Measurements from ENCODE around the gene CAB39L. TPM values are rescaled to one million over a fixed set of nuclear protein-coding genes. Genes with fewer than 3 reads are reported as not detected.

CAB39L gene
- total and polyA plus RNA-seq, 10 donors = 1.6 to 7.5 (median 5.9) TPM

DNA sequence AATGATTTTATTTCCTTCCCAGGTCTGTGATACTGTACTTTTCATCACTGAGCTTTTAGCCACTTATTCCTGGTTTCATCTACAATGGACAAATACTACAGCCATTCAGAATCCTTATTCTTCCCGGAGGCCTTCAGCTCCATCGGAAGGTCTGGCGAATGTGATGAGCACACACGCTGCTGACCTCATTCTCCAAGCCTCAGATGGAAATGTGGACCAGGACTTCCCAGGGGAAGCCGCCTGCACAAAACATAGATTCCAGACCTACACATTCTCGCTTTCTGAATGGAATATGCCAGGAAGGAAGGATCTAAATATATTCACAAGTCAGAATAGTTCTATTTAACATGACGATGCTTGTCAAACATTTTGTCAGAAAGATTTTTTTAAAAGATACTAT is 120.5 kb downstream of the CAB39L start:
- TF ChIP-seq POLR2A (IDR thresholded peaks at IDR 0.05) = no peak
- TF ChIP-seq POLR2AphosphoS5 (IDR thresholded peaks at IDR 0.05) = no peak
- TF ChIP-seq CTCF (IDR thresholded peaks at IDR 0.05 in 8 of 11, conservative IDR thresholded peaks at IDR 0.05 in 3 of 11) = no peak
- H3K9me3 ChIP-seq = no peaks in the 10 kb centered on the region
- no peak for DNase-seq
- H3K27ac ChIP-seq = no peak overlapping the region
- intact Hi-C loops (cut with DNase I; ENCODE audit: low total_unique reads) = no loop called here
- H3K4me1 ChIP-seq = peaks cover 0 to 18% (median 8%) of the 10 kb centered on the region in 6 donors
- H3K27me3 ChIP-seq (replicated peaks in 1 of 7) = no peaks in the 10 kb centered on the region
- H3K36me3 ChIP-seq = no peaks in the 10 kb centered on the region
- no peak overlapping the region for H3K4me3 ChIP-seq
- 93 to 98% (median 96%) methylated on average over 7 of the region's 7 CpGs for WGBS, 5 donors

- DNase-seq = no peak
- WGBS, 5 donors = 76 to 90% (median 83%) methylated on average over 2 of the region's 2 CpGs
- H3K36me3 ChIP-seq = no peaks in the 10 kb centered on the region
- no peak overlapping the region for H3K4me3 ChIP-seq
- H3K9me3 ChIP-seq = no peaks in the 10 kb centered on the region
- H3K4me1 ChIP-seq = peaks cover 0 to 18% (median 8%) of the 10 kb centered on the region in 6 donors
- intact Hi-C loops (cut with DNase I; ENCODE audit: low total_unique reads) = no loop called here
- peak overlapping the region in 3 of 8 donors; percentile 8 to 47 (median 22) for H3K27ac ChIP-seq
- no peaks in the 10 kb centered on the region for H3K27me3 ChIP-seq (replicated peaks in 1 of 7)
- TF ChIP-seq POLR2A (IDR thresholded peaks at IDR 0.05) = no peak
- TF ChIP-seq POLR2AphosphoS5 (IDR thresholded peaks at IDR 0.05) = no peak
- no peak for TF ChIP-seq CTCF (IDR thresholded peaks at IDR 0.05 in 8 of 11, conservative IDR thresholded peaks at IDR 0.05 in 3 of 11)
Measured at GRCh38 chr13:49322702-49323101, 121.2 kb downstream of the CAB39L start.

- 90 to 93% (median 92%) methylated on average over 2 of the region's 2 CpGs for WGBS, 5 donors
- intact Hi-C loops (cut with DNase I; ENCODE audit: low total_unique reads) = no loop called here
- no peaks in the 10 kb centered on the region for H3K27me3 ChIP-seq (replicated peaks in 1 of 7)
- TF ChIP-seq POLR2A (IDR thresholded peaks at IDR 0.05) (no peak), POLR2AphosphoS5 (IDR thresholded peaks at IDR 0.05) (no peak), CTCF (IDR thresholded peaks at IDR 0.05 in 8 of 11, conservative IDR thresholded peaks at IDR 0.05 in 3 of 11) (no peak)
- H3K4me1 ChIP-seq = peaks cover 0 to 18% (median 8%) of the 10 kb centered on the region in 6 donors
- no peak overlapping the region for H3K4me3 ChIP-seq
- H3K27ac ChIP-seq = no peak overlapping the region
- no peaks in the 10 kb centered on the region for H3K9me3 ChIP-seq
- H3K36me3 ChIP-seq = no peaks in the 10 kb centered on the region
- DNase-seq = no peak
Measured at GRCh38 chr13:49320975-49321374, 122.9 kb downstream of the CAB39L start.

- Histone ChIP-seq H3K36me3 (no peaks in the 10 kb centered on the region), H3K4me1 (peaks cover 0 to 18% (median 8%) of the 10 kb centered on the region in 6 donors), H3K27me3 (replicated peaks in 1 of 7) (no peaks in the 10 kb centered on the region), H3K27ac (no peak overlapping the region), H3K4me3 (no peak overlapping the region), H3K9me3 (no peaks in the 10 kb centered on the region)
- TF ChIP-seq CTCF (IDR thresholded peaks at IDR 0.05 in 8 of 11, conservative IDR thresholded peaks at IDR 0.05 in 3 of 11) (no peak), POLR2A (IDR thresholded peaks at IDR 0.05) (no peak), POLR2AphosphoS5 (IDR thresholded peaks at IDR 0.05) (no peak)
- no peak for DNase-seq
- 59 to 70% (median 67%) methylated on average over 2 of the region's 2 CpGs for WGBS, 5 donors
- intact Hi-C loops (cut with DNase I; ENCODE audit: low total_unique reads) = no loop called here
Measured at GRCh38 chr13:49319951-49320350, 123.9 kb downstream of the CAB39L start.
